ENCODE data around the gene PTPA.

GRCh38 chr9:129070696-129071525, 40.3 kb upstream of the PTPA start:
- TF ChIP-seq, protein P1, sequence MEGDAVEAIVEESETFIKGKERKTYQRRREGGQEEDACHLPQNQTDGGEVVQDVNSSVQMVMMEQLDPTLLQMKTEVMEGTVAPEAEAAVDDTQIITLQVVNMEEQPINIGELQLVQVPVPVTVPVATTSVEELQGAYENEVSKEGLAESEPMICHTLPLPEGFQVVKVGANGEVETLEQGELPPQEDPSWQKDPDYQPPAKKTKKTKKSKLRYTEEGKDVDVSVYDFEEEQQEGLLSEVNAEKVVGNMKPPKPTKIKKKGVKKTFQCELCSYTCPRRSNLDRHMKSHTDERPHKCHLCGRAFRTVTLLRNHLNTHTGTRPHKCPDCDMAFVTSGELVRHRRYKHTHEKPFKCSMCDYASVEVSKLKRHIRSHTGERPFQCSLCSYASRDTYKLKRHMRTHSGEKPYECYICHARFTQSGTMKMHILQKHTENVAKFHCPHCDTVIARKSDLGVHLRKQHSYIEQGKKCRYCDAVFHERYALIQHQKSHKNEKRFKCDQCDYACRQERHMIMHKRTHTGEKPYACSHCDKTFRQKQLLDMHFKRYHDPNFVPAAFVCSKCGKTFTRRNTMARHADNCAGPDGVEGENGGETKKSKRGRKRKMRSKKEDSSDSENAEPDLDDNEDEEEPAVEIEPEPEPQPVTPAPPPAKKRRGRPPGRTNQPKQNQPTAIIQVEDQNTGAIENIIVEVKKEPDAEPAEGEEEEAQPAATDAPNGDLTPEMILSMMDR (IDR thresholded peaks at IDR 0.05 in 8 of 11, conservative IDR thresholded peaks at IDR 0.05 in 3 of 11), result no peak
- no peak for TF ChIP-seq POLR2A (IDR thresholded peaks at IDR 0.05)

Data from spleen (tissue), 7 donors.